ENCODE data around the gene TRAF1.

The TRAF1 gene

DNA sequence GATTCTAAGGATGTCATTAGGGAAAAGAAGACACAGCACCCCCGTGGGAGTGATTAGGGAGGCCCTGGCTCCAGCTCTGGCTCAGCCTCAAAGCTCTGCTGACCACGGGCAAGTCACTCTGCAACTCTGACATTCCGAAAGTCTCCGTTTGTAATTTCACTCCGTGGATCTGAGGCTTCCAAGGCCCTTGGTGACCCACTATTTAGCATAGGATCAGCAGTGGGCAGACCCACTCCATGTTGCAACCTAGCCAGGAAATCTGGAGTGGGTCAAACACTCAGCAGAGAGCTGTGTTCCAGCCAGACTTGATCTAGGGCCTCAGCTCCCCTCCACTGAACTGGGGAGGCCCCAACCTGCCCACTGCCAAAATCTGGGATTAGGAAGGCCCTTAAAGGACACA lies 61.4 kb downstream of the TRAF1 start:
- Histone ChIP-seq H3K27me3 (ENCODE audit: low read length) (no peaks in the 10 kb centered on the region), H3K9me2 (replicated peaks; ENCODE audit: insufficient read depth, low read length) (no peaks in the 10 kb centered on the region), H3K4me3 (ENCODE audit: insufficient read depth, low read length, poor library complexity, severe bottlenecking) (no peak overlapping the region), H2AFZ (ENCODE audit: low read depth, low read length, severe bottlenecking) (no peak overlapping the region), H3K27ac (ENCODE audit: low read depth, low read length) (no peak overlapping the region), H3K36me3 (ENCODE audit: low read length) (no peaks in the 10 kb centered on the region; the same call in 1 of the 2 replicates), H3K9me3 (ENCODE audit: insufficient read depth, low read length) (no peaks in the 10 kb centered on the region), H4K20me1 (ENCODE audit: low read depth, low read length) (no peaks in the 10 kb centered on the region), H3K79me2 (ENCODE audit: insufficient read depth, low read length) (no peaks in the 10 kb centered on the region), H3F3A (ENCODE audit: insufficient read depth) (peaks cover 8% of the 10 kb centered on the region; the same call in 1 of the 2 replicates), H3K4me2 (ENCODE audit: low read depth, low read length, poor library complexity, severe bottlenecking) (no peak overlapping the region), H3K9ac (ENCODE audit: low read length) (no peak overlapping the region)
- no peak for TF ChIP-seq EZH2phosphoT487 (conservative IDR thresholded peaks at IDR 0.05; ENCODE audit: low read length)

GRCh38 chr9:120864719-120865118 lies 61.9 kb downstream of the TRAF1 start:
- Histone ChIP-seq H3K27ac (ENCODE audit: low read depth, low read length) (no peak overlapping the region), H2AFZ (ENCODE audit: low read depth, low read length, severe bottlenecking) (no peak overlapping the region), H3K9me2 (replicated peaks; ENCODE audit: insufficient read depth, low read length) (no peaks in the 10 kb centered on the region), H4K20me1 (ENCODE audit: low read depth, low read length) (no peaks in the 10 kb centered on the region), H3K27me3 (ENCODE audit: low read length) (no peaks in the 10 kb centered on the region), H3K4me3 (ENCODE audit: insufficient read depth, low read length, poor library complexity, severe bottlenecking) (no peak overlapping the region), H3K9ac (ENCODE audit: low read length) (no peak overlapping the region), H3K36me3 (ENCODE audit: low read length) (no peaks in the 10 kb centered on the region; the same call in 1 of the 2 replicates), H3K4me2 (ENCODE audit: low read depth, low read length, poor library complexity, severe bottlenecking) (no peak overlapping the region), H3K79me2 (ENCODE audit: insufficient read depth, low read length) (no peaks in the 10 kb centered on the region), H3F3A (ENCODE audit: insufficient read depth) (peaks cover 7% of the 10 kb centered on the region; the same call in 1 of the 2 replicates), H3K9me3 (ENCODE audit: insufficient read depth, low read length) (no peaks in the 10 kb centered on the region)
- no peak for TF ChIP-seq EZH2phosphoT487 (conservative IDR thresholded peaks at IDR 0.05; ENCODE audit: low read length)
- TF ChIP-seq, protein P1, sequence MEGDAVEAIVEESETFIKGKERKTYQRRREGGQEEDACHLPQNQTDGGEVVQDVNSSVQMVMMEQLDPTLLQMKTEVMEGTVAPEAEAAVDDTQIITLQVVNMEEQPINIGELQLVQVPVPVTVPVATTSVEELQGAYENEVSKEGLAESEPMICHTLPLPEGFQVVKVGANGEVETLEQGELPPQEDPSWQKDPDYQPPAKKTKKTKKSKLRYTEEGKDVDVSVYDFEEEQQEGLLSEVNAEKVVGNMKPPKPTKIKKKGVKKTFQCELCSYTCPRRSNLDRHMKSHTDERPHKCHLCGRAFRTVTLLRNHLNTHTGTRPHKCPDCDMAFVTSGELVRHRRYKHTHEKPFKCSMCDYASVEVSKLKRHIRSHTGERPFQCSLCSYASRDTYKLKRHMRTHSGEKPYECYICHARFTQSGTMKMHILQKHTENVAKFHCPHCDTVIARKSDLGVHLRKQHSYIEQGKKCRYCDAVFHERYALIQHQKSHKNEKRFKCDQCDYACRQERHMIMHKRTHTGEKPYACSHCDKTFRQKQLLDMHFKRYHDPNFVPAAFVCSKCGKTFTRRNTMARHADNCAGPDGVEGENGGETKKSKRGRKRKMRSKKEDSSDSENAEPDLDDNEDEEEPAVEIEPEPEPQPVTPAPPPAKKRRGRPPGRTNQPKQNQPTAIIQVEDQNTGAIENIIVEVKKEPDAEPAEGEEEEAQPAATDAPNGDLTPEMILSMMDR (IDR thresholded peaks at IDR 0.05; ENCODE audit: insufficient read depth, low read length, poor library complexity, severe bottlenecking), result no peak

DNA sequence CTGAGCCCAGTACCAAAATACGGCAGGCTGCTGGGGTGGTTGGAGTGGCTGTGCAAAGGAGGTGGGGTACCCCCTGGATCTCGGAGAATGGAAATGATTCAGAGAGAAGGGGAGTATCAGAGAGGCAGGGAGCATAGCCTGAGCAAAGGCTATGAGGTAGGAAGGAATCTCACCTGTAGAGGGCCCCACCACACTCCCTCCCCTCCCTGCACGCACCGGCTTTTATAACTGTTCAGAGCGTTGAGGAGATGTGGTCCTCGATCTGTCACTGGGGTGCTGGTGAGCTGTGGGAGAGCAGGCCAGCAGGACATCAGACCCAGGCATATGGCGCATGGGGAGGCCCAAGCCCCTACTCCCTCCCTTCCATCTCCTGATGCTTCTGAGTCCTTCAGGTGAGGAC lies 62.8 kb downstream of the TRAF1 start:
- Histone ChIP-seq H3K27ac (ENCODE audit: low read depth, low read length) (no peak overlapping the region), H3F3A (ENCODE audit: insufficient read depth) (no peaks in the 10 kb centered on the region), H2AFZ (ENCODE audit: low read depth, low read length, severe bottlenecking) (no peak overlapping the region), H3K9ac (ENCODE audit: low read length) (no peak overlapping the region), H3K79me2 (ENCODE audit: insufficient read depth, low read length) (no peaks in the 10 kb centered on the region), H3K4me2 (ENCODE audit: low read depth, low read length, poor library complexity, severe bottlenecking) (no peak overlapping the region), H4K20me1 (ENCODE audit: low read depth, low read length) (no peaks in the 10 kb centered on the region), H3K9me2 (replicated peaks; ENCODE audit: insufficient read depth, low read length) (no peaks in the 10 kb centered on the region), H3K36me3 (ENCODE audit: low read length) (no peaks in the 10 kb centered on the region; the same call in 1 of the 2 replicates), H3K9me3 (ENCODE audit: insufficient read depth, low read length) (no peaks in the 10 kb centered on the region), H3K27me3 (ENCODE audit: low read length) (no peaks in the 10 kb centered on the region), H3K4me3 (ENCODE audit: insufficient read depth, low read length, poor library complexity, severe bottlenecking) (no peak overlapping the region)
- TF ChIP-seq EZH2phosphoT487 (conservative IDR thresholded peaks at IDR 0.05; ENCODE audit: low read length), result no peak
- TF ChIP-seq, protein P1 (IDR thresholded peaks at IDR 0.05; ENCODE audit: insufficient read depth, low read length, poor library complexity, severe bottlenecking), result no peak

DNA sequence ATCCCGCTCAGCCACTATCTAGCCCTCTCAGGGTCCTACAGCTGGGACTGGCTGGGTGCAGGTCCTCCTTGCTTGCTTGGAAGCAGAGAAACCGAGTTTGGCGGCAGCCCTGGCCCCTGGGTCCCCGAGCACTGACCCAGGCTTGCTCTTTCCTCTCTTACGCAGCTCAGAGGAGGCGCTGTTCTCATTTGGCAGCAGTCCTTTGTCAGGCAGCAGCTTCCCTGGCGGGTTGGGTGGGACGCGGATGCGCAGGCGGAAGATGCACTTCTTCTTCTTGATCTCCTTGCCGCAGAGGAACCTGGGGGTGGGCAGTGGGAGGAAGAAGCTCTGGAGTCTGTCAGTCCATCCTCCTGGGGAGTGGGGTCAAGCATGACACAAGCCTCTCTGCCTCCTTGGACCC lies 64.1 kb downstream of the TRAF1 start:
- Histone ChIP-seq H3K27ac (ENCODE audit: low read depth, low read length) (no peak overlapping the region), H3K36me3 (ENCODE audit: low read length) (no peaks in the 10 kb centered on the region; the same call in 1 of the 2 replicates), H3K4me3 (ENCODE audit: insufficient read depth, low read length, poor library complexity, severe bottlenecking) (no peak overlapping the region), H3K9ac (ENCODE audit: low read length) (no peak overlapping the region), H3K79me2 (ENCODE audit: insufficient read depth, low read length) (no peaks in the 10 kb centered on the region), H3K4me2 (ENCODE audit: low read depth, low read length, poor library complexity, severe bottlenecking) (no peak overlapping the region), H3K9me3 (ENCODE audit: insufficient read depth, low read length) (no peaks in the 10 kb centered on the region), H3K27me3 (ENCODE audit: low read length) (no peaks in the 10 kb centered on the region), H4K20me1 (ENCODE audit: low read depth, low read length) (no peaks in the 10 kb centered on the region), H2AFZ (ENCODE audit: low read depth, low read length, severe bottlenecking) (no peak overlapping the region), H3K9me2 (replicated peaks; ENCODE audit: insufficient read depth, low read length) (no peaks in the 10 kb centered on the region), H3F3A (ENCODE audit: insufficient read depth) (no peaks in the 10 kb centered on the region)
- TF ChIP-seq, protein P1 (IDR thresholded peaks at IDR 0.05; ENCODE audit: insufficient read depth, low read length, poor library complexity, severe bottlenecking), result no peak
- TF ChIP-seq EZH2phosphoT487 (conservative IDR thresholded peaks at IDR 0.05; ENCODE audit: low read length), result no peak

Measured in SU-DHL-6 (cell line).